Stimulated activated CD8-positive, alpha-beta memory T cell treated with anti-CD3 and anti-CD28 coated beads, Interleukin-2, amount 100 ng/mL, for 48 hours (primary cell): ENCODE measurements around the gene LOXL3.
A peak's percentile ranks its signal among the peaks of the same experiment; 100 is the strongest.
"Not testable (repeated sequence)": the region's sequence is repeated elsewhere in the genome, so short reads cannot be mapped to it uniquely, and the experiment has no call there.

Experiments used
- DNase-seq, 2 donors: peaks; one replicate each; pipeline ENCODE4 v3.0.0-alpha.2; 2020; ENCODE audit warnings: low read depth in 2 of 2

LOXL3 gene

DNA sequence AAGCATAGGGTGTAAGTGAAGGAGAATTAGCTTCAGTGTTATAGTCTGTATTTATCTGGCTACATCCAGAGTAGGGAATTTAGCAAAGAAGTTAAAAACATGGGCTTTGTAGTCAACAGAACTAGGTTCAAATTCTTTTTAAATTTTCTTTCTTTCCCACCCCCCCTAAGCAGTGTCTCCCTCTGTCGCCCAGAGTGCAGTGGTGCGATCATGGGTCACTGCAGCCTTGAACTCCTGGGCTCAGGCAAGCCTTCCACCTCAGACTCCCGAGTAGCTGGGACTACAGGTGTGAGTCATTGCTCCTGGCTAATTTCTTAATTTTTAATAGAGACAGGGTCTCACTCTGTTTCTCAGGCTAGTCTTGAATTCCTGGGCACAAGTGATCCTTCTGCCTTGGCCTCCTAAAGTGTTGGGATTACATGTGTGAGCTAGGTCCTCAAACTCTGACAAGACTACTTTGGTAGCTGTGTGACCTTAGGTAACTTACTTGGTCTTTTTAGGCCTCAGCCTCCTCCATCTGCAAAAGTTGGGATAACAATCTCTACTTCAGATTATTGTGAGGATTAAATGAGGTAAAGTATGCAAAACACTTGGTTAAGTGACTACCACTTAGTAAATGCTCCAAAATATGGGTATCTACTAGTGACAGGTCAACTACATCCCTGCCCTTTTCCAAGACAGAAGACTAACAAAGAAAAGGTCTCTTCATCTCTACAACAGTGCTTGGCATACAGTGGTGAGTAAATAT is 18.6 kb upstream of the LOXL3 start:
- DNase-seq = no peak

DNA sequence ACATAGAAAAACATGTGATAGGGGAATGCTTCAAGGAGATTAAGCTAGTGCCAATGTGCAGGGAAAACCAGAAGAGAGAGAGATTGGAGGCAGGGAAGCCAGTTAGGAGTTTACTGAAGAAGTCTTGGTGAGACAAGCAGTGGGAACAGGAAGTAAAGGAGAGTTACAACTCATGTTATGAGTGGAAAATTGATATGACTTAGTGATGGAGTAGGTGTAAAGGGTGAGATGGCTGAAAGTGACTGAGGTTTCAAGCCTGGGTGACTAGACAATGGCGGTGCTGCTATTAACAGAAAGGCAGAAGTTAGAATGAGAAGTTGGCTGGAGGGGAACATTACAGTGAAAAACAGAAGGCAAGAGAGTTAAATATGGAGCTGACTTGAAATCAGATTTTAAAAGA is 17.3 kb upstream of the LOXL3 start:
- DNase-seq = no peak

DNA sequence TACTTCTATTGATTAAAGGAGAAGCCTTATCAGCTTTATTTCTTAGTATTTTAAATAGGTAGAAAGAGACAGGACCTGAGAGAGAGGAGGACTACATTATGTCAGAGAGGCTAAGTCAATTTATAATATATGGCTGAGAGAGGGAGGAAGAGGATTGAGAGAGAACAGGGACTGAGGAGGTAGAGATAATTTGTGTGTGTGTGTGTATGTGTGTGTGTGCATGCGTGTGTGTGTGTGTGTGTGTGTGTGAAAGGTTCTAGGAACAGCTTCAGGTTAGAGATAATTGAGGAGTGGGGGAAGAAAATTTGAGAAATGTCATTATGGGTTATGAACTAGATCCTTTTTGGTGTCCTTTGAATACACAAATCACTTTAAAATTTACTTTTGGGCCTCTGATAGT is 15.9 kb upstream of the LOXL3 start:
- no peak for DNase-seq

GRCh38 chr2:74567881-74568280 is 14.1 kb upstream of the LOXL3 start:
- DNase-seq = no peak

GRCh38 chr2:74566754-74567085 is 13.0 kb upstream of the LOXL3 start:
- no peak for DNase-seq

DNA sequence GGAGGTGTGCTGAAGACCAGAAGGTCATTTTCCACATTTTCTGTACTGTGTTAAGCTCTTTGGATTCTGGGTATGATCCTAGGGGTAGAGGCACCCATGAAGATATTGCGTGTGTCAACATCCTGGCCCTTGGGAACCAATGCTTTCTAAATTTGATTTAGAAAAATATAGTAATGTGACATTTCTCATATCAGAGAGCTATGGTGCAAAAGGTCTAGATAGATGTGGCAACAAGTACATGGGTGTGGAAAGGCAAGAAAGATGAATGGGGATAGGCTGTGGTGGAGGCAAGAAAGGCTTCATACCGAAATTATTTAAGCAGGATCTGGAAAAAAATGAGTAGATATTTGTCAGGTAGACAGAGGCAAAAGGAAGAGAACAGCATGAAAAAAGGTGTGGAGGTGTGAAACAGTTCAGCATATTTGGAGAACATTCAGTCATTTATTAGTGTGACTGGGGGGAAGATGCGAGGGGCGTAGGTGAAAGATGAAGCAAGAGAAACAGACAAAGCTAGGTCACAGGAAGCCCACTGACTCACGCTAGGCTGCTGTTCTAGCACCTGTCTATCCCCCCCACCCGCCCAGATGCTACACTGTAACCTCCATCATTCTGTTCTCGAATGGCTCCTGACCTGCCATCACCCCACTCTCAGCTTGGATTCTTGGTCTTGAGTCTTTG is 12.5 kb upstream of the LOXL3 start:
- DNase-seq = no peak

DNA sequence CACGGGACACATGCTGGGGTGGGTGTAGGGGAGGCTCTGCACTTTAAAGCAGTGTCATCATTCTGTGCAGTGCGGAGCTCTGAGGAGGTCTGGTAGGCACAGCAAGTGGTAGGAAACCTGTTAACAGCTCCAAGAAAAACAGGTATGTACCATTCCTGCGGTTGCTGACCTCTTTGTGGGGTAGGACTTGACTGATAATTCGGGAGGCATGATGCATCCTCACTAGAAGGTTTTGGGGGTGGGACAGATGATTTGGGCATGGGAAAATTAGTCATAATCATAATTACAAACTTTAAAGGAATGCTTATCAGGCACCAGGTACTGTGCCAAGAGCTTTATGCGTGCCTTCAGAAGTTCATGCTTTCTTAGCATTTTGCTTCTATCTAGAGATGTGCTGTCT is 10.5 kb upstream of the LOXL3 start:
- no peak for DNase-seq

DNA sequence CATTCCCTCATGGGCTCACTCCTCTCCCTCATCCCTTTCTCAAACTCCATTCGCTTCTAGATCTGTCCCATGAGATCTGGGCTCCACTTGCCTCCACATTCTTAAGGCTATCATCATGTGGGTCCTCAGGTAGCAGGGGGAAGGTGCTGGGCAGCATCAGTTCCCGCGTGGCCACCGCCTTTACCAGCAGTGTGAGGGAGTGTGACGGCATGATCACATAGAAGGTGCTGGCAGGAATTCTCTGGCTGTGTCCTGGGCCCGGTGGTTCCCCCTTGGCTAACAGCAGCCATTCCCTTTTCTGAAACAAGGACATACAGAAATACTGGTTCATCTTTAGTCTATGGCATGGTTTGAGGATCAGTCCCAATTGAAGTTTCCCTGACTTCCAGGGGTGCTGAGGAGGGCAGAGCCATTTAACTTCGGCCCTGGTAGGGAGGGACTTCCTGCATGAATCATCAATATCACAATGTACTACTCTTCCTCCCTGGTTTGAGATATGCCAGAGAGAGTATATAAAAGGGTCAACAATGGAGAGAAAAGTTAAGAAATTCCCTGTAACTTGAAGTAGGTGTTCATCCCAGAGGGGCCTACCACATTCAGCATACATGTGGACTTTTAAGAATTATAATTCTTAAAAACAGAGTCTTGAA is 8.5 kb upstream of the LOXL3 start:
- DNase-seq = no peak

- DNase-seq = not testable (repeated sequence)
Observed at GRCh38 chr2:74561022-74561421, 7.3 kb upstream of the LOXL3 start.

GRCh38 chr2:74560591-74560990 is 6.8 kb upstream of the LOXL3 start:
- DNase-seq = no peak

DNA sequence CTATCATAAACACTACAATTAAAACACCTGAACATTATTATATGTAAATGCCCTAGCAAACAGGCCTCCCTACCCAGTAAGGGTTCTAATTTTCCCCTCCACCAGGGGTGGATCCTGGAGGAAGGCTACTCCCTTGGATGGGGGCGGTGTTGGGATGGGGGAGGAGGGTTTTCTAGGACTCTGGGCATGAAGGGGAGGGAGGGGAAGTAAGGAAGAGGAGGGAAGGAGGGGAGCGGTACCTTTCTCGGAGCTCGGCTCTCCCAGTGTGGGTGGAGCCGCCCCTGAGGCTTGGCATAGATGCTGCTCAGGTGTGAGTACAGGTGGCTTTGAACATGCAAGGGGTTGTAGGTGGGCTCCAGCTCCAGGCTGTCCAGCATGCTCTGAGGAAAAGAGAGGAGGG is 6.2 kb upstream of the LOXL3 start:
- no peak for DNase-seq

GRCh38 chr2:74558284-74559230 is 4.8 kb upstream of the LOXL3 start:
- no peak for DNase-seq

- DNase-seq = no peak
Observed at GRCh38 chr2:74556831-74557370, 3.2 kb upstream of the LOXL3 start.

- no peak for DNase-seq
Observed at GRCh38 chr2:74556159-74556558, 2.4 kb upstream of the LOXL3 start.

- no peak for DNase-seq
Observed at GRCh38 chr2:74555610-74556103, 1.9 kb upstream of the LOXL3 start.

DNA sequence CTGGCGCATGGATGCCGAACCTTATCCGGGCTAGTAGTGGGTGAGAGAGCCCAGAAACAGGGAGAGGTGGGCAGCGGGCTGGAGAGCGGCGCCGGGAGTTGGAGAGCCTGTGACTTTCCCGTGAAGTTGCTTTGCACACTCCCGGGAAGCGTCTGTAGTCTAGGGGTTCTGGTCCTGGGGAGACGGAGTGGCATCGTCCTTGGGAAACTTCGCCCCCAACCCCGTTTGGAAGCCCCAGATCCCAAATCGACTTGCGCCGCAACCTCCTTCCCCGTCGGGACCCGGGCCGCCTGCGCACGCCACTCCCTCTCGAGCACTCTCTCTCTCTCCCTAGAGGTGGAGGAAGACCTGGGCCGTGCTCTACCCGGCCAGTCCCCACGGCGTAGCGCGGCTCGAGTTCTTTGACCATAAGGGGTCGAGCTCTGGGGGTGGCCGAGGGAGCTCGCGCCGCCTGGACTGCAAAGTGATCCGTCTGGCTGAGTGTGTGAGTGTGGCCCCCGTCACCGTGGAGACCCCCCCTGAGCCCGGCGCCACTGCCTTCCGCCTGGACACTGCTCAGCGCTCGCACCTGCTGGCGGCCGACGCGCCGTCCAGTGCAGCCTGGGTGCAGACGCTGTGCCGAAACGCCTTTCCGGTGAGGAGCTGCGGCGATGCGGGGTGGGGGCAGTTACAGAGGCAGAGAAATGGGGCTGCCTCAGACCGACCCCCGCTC is 1.2 kb upstream of the LOXL3 start:
- DNase-seq = peak; percentile 27 to 30

DNA sequence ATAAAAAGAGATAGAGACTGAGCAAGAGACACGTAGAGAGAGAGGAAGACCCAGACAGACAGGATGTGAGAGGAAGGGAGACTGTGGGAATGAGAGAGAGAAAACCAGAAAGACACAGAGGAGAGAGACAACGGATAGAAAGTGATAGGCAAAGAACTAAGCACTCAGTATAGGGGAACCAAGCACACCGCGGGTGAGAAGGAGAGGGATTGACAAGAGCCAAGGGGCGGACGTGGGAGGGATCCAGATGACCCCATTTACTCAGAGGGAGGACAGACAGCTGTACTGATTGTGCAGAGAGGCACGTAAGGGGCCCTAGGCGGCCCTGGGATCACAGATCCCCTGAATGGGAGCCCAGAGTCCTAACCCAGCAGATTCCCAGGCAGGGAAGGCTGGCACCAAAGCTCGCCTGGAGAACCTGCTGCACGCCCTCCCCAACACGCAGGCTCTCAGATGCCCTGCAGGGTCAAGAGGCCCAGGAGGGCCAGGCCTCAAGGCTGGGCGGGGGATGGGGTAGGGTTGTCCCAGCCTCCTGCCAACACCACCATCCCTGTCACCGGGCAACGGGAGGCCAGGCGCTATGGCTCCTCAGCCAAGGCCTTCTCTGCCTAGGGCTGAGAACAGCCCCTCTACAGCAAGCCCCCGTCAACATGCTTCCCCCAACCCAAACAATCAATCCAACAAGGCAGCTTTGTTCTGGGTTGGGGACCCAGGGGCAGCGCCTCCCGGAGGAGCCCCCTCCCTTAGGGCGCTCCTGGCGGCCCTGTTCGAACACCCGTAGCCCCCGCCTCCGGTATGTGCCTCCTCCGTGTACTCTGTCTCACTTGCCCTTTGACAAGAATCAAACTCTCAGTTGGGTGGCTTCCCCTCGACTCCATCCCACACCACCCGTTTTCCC is 579 bp downstream of the LOXL3 start:
- no peak for DNase-seq

DNA sequence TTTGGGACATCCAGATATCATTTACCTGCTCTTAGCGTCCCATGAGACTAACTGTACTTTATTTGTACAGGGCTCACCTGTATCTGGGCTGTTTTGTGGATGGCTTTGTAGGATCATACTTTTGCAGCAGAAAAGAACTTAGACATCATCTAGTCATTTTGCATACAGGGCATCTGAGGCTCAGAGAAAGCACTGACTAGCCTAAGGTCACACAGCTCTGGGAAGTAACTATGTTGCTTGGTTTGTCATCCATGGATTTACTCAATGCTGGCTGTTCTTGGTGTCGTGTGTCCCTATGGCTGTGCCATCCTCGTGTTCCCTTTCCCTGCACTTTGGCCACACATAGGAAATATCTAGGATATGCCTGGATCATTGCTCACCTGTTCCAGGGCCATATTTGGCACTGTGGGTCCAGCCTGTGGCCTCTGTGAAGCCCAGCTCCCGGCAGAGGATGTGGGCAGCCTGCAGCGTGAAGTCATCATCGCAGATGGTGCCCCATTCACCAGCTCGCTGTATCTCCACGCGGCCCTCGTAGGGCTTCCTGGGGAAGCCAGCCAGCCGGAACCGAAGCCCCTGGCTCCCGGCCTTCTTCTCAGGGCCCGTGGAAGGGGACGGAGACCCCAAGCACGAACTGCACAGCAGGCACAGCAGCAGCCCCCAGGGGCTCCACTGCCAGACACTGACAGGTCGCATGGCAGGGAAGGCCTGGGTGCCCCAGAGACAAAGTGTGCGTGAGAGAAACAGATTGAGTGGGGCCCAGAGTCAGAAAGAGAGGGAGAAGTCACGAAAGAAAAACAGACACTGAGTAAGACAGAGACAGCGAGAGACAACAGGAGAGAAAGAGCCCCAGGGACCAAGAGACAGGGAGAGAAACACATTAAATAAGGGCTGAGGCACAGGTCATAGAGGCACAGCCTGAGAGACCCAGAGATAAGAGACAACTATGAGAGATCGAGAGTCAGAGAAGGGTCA is 1.5 kb downstream of the LOXL3 start:
- DNase-seq = no peak

DNA sequence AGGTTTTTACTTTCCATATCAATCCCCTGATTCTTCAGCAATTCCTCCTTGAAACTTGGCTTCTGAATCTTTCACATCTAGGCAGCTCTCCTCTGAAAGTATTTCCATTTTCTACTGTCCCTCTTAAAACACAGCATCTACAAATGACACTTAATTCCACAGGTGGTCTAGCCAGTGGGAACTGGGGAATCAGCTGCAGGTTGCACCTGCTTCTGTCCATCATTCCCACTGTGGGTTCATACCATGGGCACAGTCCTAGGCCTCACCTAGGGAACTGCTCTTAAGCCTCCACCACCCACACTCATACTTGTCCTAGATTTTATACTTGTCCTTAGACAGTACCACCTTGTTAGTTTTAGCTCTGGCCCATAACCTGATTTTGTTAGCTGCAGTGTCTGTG is 2.2 kb downstream of the LOXL3 start:
- DNase-seq = no peak
